K562 (cell line): ENCODE measurements around the gene RGS19. TPM values are rescaled to one million over a fixed set of nuclear protein-coding genes. Genes with fewer than 3 reads are reported as not detected.

Experiments used
- ATAC-seq: fragments of 200-7000 bp; cut with Tn5 transposase; 3 replicates; pipeline ENCODE4 v1.9.1; 2020; ENCODE audit warnings: moderate library complexity
- BruUV-seq: library from RNA; stranded (reverse); fragments of 400-500 nt; replicated peaks from 2 replicates; lab custom pipeline; 2021; lab: Mats Ljungman, UMichigan
- CTCF ChIA-PET: fragments of 300-600 bp; formaldehyde crosslinking; extraction: SDS; loops from one replicate; lab custom pipeline; 2021; ENCODE audit warnings: low intra/inter-chr PET ratio; lab: Yijun Ruan, JAX
- POLR2A ChIA-PET: fragments of 300-600, 350-650 bp; sonication (Branson Sonifier 250); formaldehyde crosslinking; extraction: SDS; loops from one replicate; lab custom pipeline; 2021; ENCODE audit warnings: antibody characterized with exemption, inconsistent platforms; lab: Yijun Ruan, JAX
- DNase-seq, 4 experiments: peaks; one replicate each; pipeline versions ENCODE4 v3.0.0 to v3.0.0-alpha.2; 2011 to 2018; ENCODE audit warnings: low spot score in 3 of 4, mixed read lengths in 3 of 4; ENCODE audit errors: extremely low read depth in 1 of 4
- FAIRE-seq: peaks from 2 replicates; lab custom pipeline; 2011; peaks lifted over from hg19 to GRCh38; lab: Jason Lieb, UNC
- H2AFZ ChIP-seq: 2 replicates; pipeline ENCODE4 v1.6.0; 2011; ENCODE audit warnings: low read depth, low read length, control low read depth, inconsistent platforms
- H3K27ac ChIP-seq: fragments of 200-600 bp; 3 replicates; pipeline ENCODE4 v1.8.0; 2011; ENCODE audit warnings: low read depth, mild to moderate bottlenecking, control low read depth, inconsistent platforms, low read length, moderate library complexity, mixed read lengths; ENCODE audit errors: extremely low read depth
- H3K27me3 ChIP-seq, 2 experiments: fragments of 300-600 bp in 1 of 2; 2 replicates in 1 of 2; 3 replicates in 1 of 2; pipeline versions ENCODE4 v1.6.0 to v1.8.0; 2011; ENCODE audit warnings: inconsistent platforms in 2 of 2, low read length in 2 of 2, mild to moderate bottlenecking in 1 of 2, mixed read lengths in 1 of 2, moderate library complexity in 1 of 2; ENCODE audit not compliant: control insufficient read depth in 2 of 2, insufficient read depth in 2 of 2
- H3K36me3 ChIP-seq: fragments of 300-600 bp; 3 replicates; pipeline ENCODE4 v1.8.0; 2011; ENCODE audit warnings: mild to moderate bottlenecking, low read length, inconsistent platforms; ENCODE audit not compliant: control insufficient read depth, insufficient read depth
- H3K4me1 ChIP-seq, 2 experiments: fragments of 200-600 bp in 1 of 2; replicated peaks in 1 of 2; 2 replicates in 1 of 2; 3 replicates in 1 of 2; pipeline versions ENCODE4 v1.5.1 to v1.8.0; 2011; ENCODE audit warnings: inconsistent platforms in 2 of 2, low read length in 2 of 2, mild to moderate bottlenecking in 1 of 2, mixed read lengths in 1 of 2, moderate library complexity in 1 of 2; ENCODE audit not compliant: control insufficient read depth in 2 of 2, insufficient read depth in 2 of 2
- H3K4me2 ChIP-seq: 2 replicates; pipeline ENCODE4 v1.6.1; 2011; ENCODE audit warnings: low read length, control low read depth, inconsistent platforms, mixed read lengths; ENCODE audit not compliant: insufficient read depth
- H3K4me3 ChIP-seq: fragments of 200-600 bp; sonication (generic), shearing (Covaris generic); 2 replicates; pipeline ENCODE4 v1.5.1; 2016; ENCODE audit warnings: control low read depth, inconsistent platforms
- H3K79me2 ChIP-seq: fragments of 200-600 bp; 3 replicates; pipeline ENCODE4 v1.8.0; 2011; ENCODE audit warnings: low read length, inconsistent platforms; ENCODE audit not compliant: control insufficient read depth, insufficient read depth
- H3K9ac ChIP-seq, 2 experiments: 2 replicates each; pipeline versions ENCODE4 v1.6.0 to v1.6.1; 2011; ENCODE audit warnings: low read depth in 2 of 2, low read length in 2 of 2, control low read depth in 1 of 2, inconsistent platforms in 1 of 2, mild to moderate bottlenecking in 1 of 2, mixed read lengths in 1 of 2; ENCODE audit not compliant: insufficient read depth in 1 of 2
- H3K9me1 ChIP-seq: one replicate; pipeline ENCODE4 v1.6.0; 2011; ENCODE audit warnings: inconsistent platforms, mild to moderate bottlenecking, low read length, moderate library complexity; ENCODE audit not compliant: control insufficient read depth, insufficient read depth
- H3K9me3 ChIP-seq: replicated peaks from 2 replicates; pipeline ENCODE4 v1.5.1; 2011; ENCODE audit warnings: low read depth, low read length, inconsistent platforms; ENCODE audit not compliant: control insufficient read depth, insufficient read depth
- H4K20me1 ChIP-seq: replicated peaks from 2 replicates; pipeline ENCODE4 v1.6.1; 2011; ENCODE audit warnings: low read length, inconsistent platforms, mixed read lengths; ENCODE audit not compliant: control insufficient read depth, insufficient read depth
- ATF3 ChIP-seq, 2 experiments: fragments of 450-650 bp in 1 of 2; sonication (generic) in 1 of 2; formaldehyde crosslinking in 1 of 2; IDR thresholded peaks in 1 of 2; conservative IDR thresholded peaks in 1 of 2; 2 replicates each; pipeline versions ENCODE4 v1.6.1 to v1.8.1; 2016 to 2023; ENCODE audit warnings: mild to moderate bottlenecking in 2 of 2, moderate library complexity in 2 of 2, inconsistent platforms in 1 of 2, missing genetic modification reagents in 1 of 2
- HINFP ChIP-seq: fragments of 450-650 bp; conservative IDR thresholded peaks from 2 replicates; pipeline ENCODE4 v1.6.1; 2016; ENCODE audit warnings: missing genetic modification characterization, low read depth, mild to moderate bottlenecking, control low read depth, missing compliant biosample characterization
- RBM22 ChIP-seq: fragments of 200-400 bp; formaldehyde crosslinking; IDR thresholded peaks from 2 replicates; pipeline ENCODE4 v1.6.1; 2018; ENCODE audit warnings: low read length, low read depth; ENCODE audit not compliant: poor library complexity, severe bottlenecking
- SAP30 ChIP-seq: fragments of 200-600 bp; sonication (generic); IDR thresholded peaks from 2 replicates; pipeline ENCODE4 v1.6.1; 2012; ENCODE audit warnings: borderline replicate concordance, low read depth, mild to moderate bottlenecking, moderate library complexity, low read length, control low read depth, inconsistent platforms; ENCODE audit not compliant: insufficient read depth, poor library complexity, severe bottlenecking
- TEAD2 ChIP-seq: fragments of 450-650 bp; IDR thresholded peaks from 2 replicates; pipeline ENCODE4 v1.6.1; 2016; ENCODE audit warnings: missing genetic modification characterization, control low read depth, missing compliant biosample characterization
- THRAP3 ChIP-seq: fragments of 450-650 bp; IDR thresholded peaks from 2 replicates; pipeline ENCODE4 v1.6.1; 2016; ENCODE audit warnings: mild to moderate bottlenecking, inconsistent platforms, borderline replicate concordance
- ZBTB33 ChIP-seq: sonication (generic); formaldehyde crosslinking; IDR thresholded peaks from 2 replicates; pipeline ENCODE4 v1.8.1; 2023; ENCODE audit warnings: mild to moderate bottlenecking, missing genetic modification reagents
- WGBS: fragments of 100-300 bp; shearing (Covaris generic); methylation state at CpG from one replicate; pipeline ENCODE4 v1.1.6; 2016; ENCODE audit warnings: low coverage, mixed read lengths; ENCODE audit not compliant: insufficient coverage; ENCODE audit errors: missing lambda C conversion rate; 5-methylcytosine and 5-hydroxymethylcytosine counted together
- in situ Hi-C: fragments of 300-500 bp; cut with MboI; formaldehyde crosslinking; loops from 4 replicates; pipeline ENCODE4 v1.15.0; 2018; ENCODE audit warnings: inconsistent platforms, mixed read lengths
- intact Hi-C: fragments of 100-400 bp; cut with micrococcal nuclease; formaldehyde crosslinking; loops from 2 replicates; pipeline ENCODE4 v1.14.2; 2022
- polyA plus RNA-seq, 8 experiments: library from polyadenylated mRNA; depleted of rRNA in 4 of 8; stranded (reverse) in 5 of 8; unstranded in 3 of 8; fragments of >200 nt; fragmentation: Nextera tagmentation in 2 of 8; fragmentation: Illumina TruSeq in 1 of 8; extraction: Ambion mirVana in 2 of 8; extraction: Trizol in 1 of 8; gene quantifications; 2 replicates each; pipeline versions ENCODE4 v1.2.1 to v1.2.3, GENCODE V29; 2011 to 2014; ENCODE audit warnings: inconsistent platforms in 1 of 8, missing spikeins in 1 of 8
- total RNA-seq, 7 experiments: library from RNA; depleted of rRNA in 6 of 7; stranded (reverse); fragments of >200 nt in 6 of 7; fragmentation: Illumina TruSeq in 2 of 7; extraction: Trizol in 2 of 7; gene quantifications; 2 replicates each; pipeline versions ENCODE4 v1.2.1 to v1.2.3, GENCODE V29; 2011 to 2021; ENCODE audit warnings: low replicate concordance in 1 of 7

Gene RGS19
- total and polyA plus RNA-seq, 9 of the 15 experiments (the other 6 are each of a cell fraction or from before 2014, with no cell fraction given), result 0.41 to 23.7 (median 14.6) TPM

GRCh38 chr20:64069209-64069613 lies 10.1 kb downstream of the RGS19 start:
- H3K9me3 ChIP-seq, result no peaks in the 10 kb centered on the region
- H3K4me2 ChIP-seq, result no peak overlapping the region
- H3K27me3 ChIP-seq, result no peaks in the 10 kb centered on the region
- intact Hi-C loops, result no loop called here
- H3K4me1 ChIP-seq, result peaks cover 24 to 93% of the 10 kb centered on the region in 2 experiments
- WGBS, result 63% methylated on average over 20 of the region's 20 CpGs
- POLR2A ChIA-PET, result interaction anchor here (0.6 kb wide), 1 partner anchor 999 kb away, joined by 3 read pairs; no protein-coding TSS in a partner anchor
- BruUV-seq, result no TSS peak
- in situ Hi-C loops, result no loop called here
- no peak for TF ChIP-seq ATF3 (IDR thresholded peaks at IDR 0.05)
- no peak for TF ChIP-seq ATF3 (CRISPR knock-in tag; conservative IDR thresholded peaks at IDR 0.05)
- no peak for TF ChIP-seq THRAP3
- TF ChIP-seq HINFP (tag), result no peak
- TF ChIP-seq ZBTB33, result peak; percentile 58; the same call in 1 of the 2 replicates
- TF ChIP-seq TEAD2 (tag), result no peak
- no peak for TF ChIP-seq SAP30
- peak; percentile 16 for TF ChIP-seq RBM22
- TF ChIP-seq, all 486 proteins: peak for 2
- FAIRE-seq, result no peak
- H3K36me3 ChIP-seq, result peaks cover 7% of the 10 kb centered on the region; the same call in 1 of the 3 replicates
- H2AFZ ChIP-seq, result no peak overlapping the region
- H3K27ac ChIP-seq, result no peak overlapping the region
- no peak for DNase-seq
- no peaks in the 10 kb centered on the region for H4K20me1 ChIP-seq
- no peak for ATAC-seq
- peaks cover 3% of the 10 kb centered on the region for H3K9me1 ChIP-seq
- no peaks in the 10 kb centered on the region for H3K79me2 ChIP-seq
- CTCF ChIA-PET, result no interaction called here
- H3K9ac ChIP-seq, result peak overlapping the region in 1 of 2 experiments; percentile 14; a peak in 1 of 4 replicates
- no peak overlapping the region for H3K4me3 ChIP-seq
